Esophagus muscularis mucosa (tissue), 4 donors: Measurements from ENCODE around the gene ARID1B.

Source experiments
- CTCF ChIP-seq, 3 experiments: fragments of 200-600 bp in 2 of 3; fragments of 450-650 bp in 1 of 3; sonication (generic) in 2 of 3; IDR thresholded peaks; one replicate each; pipeline ENCODE4 v1.5.1; 2017 to 2019; ENCODE audit warnings: antibody characterized with exemption in 3 of 3, mild to moderate bottlenecking in 2 of 3, moderate library complexity in 1 of 3
- EP300 ChIP-seq: sonication (generic); formaldehyde crosslinking; IDR thresholded peaks from one replicate; pipeline ENCODE4 v1.6.1; 2017; ENCODE audit warnings: antibody characterized with exemption
- POLR2A ChIP-seq: fragments of 450-650 bp; IDR thresholded peaks from one replicate; pipeline ENCODE4 v1.6.1; 2017; ENCODE audit warnings: antibody characterized with exemption, moderate library complexity, mild to moderate bottlenecking, low read depth
- POLR2AphosphoS5 ChIP-seq, 2 donors: sonication (generic); formaldehyde crosslinking; IDR thresholded peaks; one replicate each; pipeline ENCODE4 v1.6.1; 2017; ENCODE audit warnings: antibody characterized with exemption in 2 of 2

- TF ChIP-seq CTCF (IDR thresholded peaks at IDR 0.05) (no peak), EP300 (no peak), POLR2A (no peak), POLR2AphosphoS5 (IDR thresholded peaks at IDR 0.05) (no peak)
Measured at GRCh38 chr6:157079771-157080170, 302.6 kb downstream of the ARID1B start.
